HG02588 (cell line): ENCODE measurements around the gene TAOK1.

Experiments used
- ATAC-seq: cut with Tn5 transposase; IDR thresholded peaks from one replicate; pipeline ENCODE4 v1.9.1; 2021; ENCODE audit warnings: mild to moderate bottlenecking, moderate library complexity; ENCODE audit not compliant: unreplicated experiment

Gene TAOK1

DNA sequence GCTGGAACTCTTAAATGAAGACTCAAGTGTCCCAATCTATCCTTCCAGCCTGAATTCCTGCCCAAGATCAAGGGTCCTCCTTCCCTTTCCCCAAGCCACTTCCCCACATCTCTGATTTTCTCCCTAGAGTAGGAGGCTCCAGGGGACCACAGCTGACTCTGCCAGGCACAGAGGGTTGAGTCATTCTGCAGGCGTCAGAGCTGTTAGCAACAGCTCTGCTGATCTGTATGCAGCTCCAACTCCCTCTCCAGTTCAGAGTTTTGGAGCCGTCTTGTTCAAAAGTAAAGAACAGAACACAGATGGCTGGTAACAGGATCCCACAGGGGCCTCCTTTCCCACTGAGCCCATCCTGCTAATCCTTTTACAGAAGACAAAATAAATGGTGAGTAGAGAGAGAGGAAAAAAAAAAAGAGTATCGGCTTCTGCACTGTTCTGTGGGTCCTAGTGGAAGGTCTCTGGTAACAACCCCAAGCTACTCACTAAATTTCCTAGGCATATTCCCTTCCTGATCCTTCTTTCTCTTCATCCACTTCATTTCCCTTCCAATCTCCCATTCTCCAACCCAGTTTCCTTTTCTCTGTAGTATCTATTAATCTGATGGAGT is 13.4 kb upstream of the TAOK1 start:
- no peak for ATAC-seq

- ATAC-seq, result no peak
Measured at GRCh38 chr17:29378500-29378899, 11.7 kb upstream of the TAOK1 start.

DNA sequence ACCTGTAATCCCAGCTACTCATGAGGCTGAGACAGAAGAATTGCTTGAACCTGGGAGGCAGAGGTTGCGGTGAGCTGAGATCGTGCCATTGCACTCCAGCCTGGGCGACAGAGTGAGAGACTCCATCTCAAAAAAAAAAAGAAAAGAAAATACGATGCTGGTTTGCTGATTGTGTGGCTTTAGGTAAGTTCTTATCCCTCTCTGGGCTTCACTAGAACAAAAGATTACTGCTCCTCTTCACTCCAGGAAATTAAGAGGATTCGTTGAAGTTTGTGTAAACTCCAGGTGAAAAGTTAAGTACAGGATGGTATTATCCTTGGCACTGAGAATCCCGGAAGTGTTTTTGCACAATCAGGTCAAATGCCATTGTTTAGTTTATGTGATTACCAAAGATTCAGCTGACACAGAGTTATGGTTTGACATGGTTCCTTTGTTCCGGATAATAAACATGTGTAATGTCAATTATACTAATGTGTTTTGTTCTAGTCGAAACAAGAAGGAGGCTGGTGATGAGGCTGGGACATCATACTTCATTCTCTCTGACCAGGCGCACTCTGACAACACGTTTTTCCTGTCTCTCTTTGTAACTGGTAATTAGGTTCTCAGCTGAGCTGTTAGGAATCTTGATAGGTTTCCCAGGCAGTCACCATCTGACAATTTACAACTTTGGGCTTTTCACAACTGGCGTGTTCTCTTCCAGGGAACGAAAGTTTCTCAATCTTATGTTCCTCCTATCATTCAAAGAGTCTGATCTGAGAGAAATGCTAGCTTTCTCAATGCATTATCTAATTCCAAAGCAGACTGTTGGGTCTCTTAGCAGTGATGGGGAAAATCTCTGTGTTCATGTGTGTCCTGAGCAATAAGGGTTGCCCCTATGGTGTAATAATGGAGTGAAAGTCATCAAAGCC is 10.8 kb upstream of the TAOK1 start:
- no peak for ATAC-seq

DNA sequence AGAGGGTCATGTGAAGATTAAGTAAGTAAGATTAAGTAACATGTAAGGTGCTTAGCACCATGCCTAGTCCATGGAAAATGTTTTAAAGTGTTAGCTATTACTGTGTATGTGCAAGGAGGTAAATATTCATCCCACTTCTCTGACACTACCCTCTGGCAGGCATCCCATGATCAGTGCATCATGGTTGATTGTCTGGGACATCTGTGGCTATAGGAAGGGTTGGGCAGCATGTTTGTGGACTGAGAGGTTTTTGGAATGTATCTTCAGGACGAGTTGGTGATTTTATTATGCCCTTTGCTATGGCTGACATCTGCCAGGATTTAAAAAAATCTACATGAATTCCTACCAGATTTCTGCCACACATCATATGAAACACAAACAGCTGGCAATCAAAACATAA is 6.5 kb upstream of the TAOK1 start:
- ATAC-seq, result no peak

DNA sequence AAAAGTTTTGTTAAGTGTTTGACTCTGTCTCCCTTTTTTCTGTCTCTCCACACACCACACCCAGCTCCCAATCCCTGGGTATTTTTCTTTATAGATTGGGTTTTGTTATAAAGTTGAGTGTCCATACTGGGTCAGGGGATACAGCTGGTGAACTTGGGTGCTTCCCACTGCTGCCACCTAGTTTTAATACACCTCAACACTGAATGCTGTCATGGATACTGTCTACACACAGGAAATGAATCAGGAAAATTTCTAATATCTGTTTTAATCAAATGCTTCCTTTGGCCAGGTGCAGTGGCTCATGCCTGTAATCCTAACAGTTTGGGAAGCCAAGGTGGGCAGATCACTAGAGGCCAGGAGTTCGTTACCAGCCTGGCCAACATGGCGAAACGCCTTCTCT is 5.3 kb upstream of the TAOK1 start:
- ATAC-seq, result no peak

GRCh38 chr17:29386760-29387159 is 3.4 kb upstream of the TAOK1 start:
- no peak for ATAC-seq

GRCh38 chr17:29388937-29389336 is 1.2 kb upstream of the TAOK1 start:
- ATAC-seq, result no peak

GRCh38 chr17:29390851-29391631 is 878 bp downstream of the TAOK1 start:
- peak; percentile 14 for ATAC-seq

- ATAC-seq, result no peak
Measured at GRCh38 chr17:29393436-29393835, 3.3 kb downstream of the TAOK1 start.

GRCh38 chr17:29394761-29395160 is 4.6 kb downstream of the TAOK1 start:
- no peak for ATAC-seq

- ATAC-seq, result no peak
Measured at GRCh38 chr17:29396066-29396465, 5.9 kb downstream of the TAOK1 start.

- ATAC-seq, result no peak
Measured at GRCh38 chr17:29399634-29400033, 9.5 kb downstream of the TAOK1 start.

- ATAC-seq, result no peak
Measured at GRCh38 chr17:29400818-29401217, 10.7 kb downstream of the TAOK1 start.

GRCh38 chr17:29401258-29401657 is 11.1 kb downstream of the TAOK1 start:
- no peak for ATAC-seq

DNA sequence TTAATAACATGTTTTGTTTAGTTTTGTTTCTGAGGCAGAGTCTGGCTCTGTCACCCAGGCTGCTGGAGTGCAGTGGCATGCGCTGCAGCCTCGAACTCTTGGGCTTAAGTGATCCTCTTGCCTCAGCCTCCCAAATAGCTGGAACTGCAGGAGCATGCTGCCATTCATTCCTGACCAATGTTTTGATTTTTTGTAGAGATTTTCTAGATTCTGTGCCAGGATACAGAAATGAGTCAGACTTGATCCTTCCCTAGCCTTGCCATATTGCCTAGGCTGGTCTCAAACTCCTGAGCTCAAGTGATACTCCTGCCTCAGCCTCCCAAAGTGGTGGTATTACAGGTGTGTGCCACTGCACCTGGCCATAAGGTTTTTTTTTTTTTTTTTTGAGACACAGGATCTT is 17.7 kb downstream of the TAOK1 start:
- no peak for ATAC-seq

- no peak for ATAC-seq
Measured at GRCh38 chr17:29409963-29410362, 19.8 kb downstream of the TAOK1 start.

- no peak for ATAC-seq
Measured at GRCh38 chr17:29412780-29413565, 22.8 kb downstream of the TAOK1 start.

- ATAC-seq, result no peak
Measured at GRCh38 chr17:29420128-29420527, 30.0 kb downstream of the TAOK1 start.

DNA sequence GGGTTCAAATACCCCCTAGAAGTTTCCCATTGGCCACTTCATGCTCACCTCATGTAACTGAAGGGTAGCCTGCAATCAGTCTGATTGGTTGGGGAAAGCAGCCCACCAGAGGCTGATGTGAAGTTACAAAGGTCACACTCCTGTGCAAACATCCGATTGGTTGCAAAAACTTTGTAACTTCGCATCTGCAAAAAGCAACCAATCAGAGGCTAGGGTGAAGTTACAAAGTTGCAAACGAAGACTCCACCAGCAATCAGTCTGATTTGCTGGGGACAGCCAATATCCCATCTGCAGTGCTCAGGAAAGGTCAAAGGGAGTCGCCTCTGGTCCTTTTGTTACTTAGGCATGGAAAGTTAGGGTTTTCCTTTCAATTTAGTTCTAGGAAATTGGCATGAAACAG is 40.1 kb downstream of the TAOK1 start:
- no peak for ATAC-seq

- no peak for ATAC-seq
Measured at GRCh38 chr17:29433541-29433940, 43.4 kb downstream of the TAOK1 start.

- no peak for ATAC-seq
Measured at GRCh38 chr17:29434550-29434949, 44.4 kb downstream of the TAOK1 start.
